ENCODE measurements around the gene B3GALT5.

DNA sequence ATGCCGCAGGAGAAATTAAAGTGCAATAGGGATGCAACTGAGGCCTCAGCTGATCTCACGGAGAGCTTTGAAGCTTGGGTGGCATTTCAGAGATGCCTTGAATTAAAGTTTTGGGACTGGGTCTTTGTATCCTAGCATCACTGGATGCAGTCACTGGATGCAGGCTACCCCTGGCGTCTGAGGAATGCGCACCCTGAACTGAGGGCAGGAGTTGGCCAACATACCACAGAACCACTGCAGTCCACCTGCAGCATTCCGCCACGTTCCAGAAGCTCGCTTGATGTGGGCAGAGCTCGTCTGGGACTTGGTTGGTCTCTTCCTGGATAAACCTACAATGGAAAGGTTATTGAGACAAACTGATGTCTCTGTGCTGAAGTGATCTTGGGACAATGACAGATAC, 98.1 kb downstream of the B3GALT5 start:
- TF ChIP-seq, protein P1, sequence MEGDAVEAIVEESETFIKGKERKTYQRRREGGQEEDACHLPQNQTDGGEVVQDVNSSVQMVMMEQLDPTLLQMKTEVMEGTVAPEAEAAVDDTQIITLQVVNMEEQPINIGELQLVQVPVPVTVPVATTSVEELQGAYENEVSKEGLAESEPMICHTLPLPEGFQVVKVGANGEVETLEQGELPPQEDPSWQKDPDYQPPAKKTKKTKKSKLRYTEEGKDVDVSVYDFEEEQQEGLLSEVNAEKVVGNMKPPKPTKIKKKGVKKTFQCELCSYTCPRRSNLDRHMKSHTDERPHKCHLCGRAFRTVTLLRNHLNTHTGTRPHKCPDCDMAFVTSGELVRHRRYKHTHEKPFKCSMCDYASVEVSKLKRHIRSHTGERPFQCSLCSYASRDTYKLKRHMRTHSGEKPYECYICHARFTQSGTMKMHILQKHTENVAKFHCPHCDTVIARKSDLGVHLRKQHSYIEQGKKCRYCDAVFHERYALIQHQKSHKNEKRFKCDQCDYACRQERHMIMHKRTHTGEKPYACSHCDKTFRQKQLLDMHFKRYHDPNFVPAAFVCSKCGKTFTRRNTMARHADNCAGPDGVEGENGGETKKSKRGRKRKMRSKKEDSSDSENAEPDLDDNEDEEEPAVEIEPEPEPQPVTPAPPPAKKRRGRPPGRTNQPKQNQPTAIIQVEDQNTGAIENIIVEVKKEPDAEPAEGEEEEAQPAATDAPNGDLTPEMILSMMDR (IDR thresholded peaks at IDR 0.05) = no peak
- TF ChIP-seq ZFX (IDR thresholded peaks at IDR 0.05; ENCODE audit: borderline replicate concordance) = no peak
